Lower leg skin (tissue), 4 donors: Measurements from ENCODE around the gene EME2. TPM values are rescaled to one million over a fixed set of nuclear protein-coding genes. Genes with fewer than 3 reads are reported as not detected.
A peak's percentile ranks its signal among the peaks of the same experiment; 100 is the strongest.

Experiments used
- DNase-seq, 2 donors: peaks; one replicate each; pipeline ENCODE4 v3.0.0-alpha.2; 2019; ENCODE audit warnings: low spot score in 2 of 2
- H3K4me3 ChIP-seq: fragments of 200-600 bp; sonication (generic); 2 replicates; pipeline ENCODE4 v1.5.1; 2017; ENCODE audit warnings: mild to moderate bottlenecking, low read depth; ENCODE audit not compliant: poor library complexity, severe bottlenecking
- CTCF ChIP-seq, 3 donors: fragments of 450-650 bp; IDR thresholded peaks; one replicate each; pipeline ENCODE4 v1.5.1; 2016; ENCODE audit warnings: antibody characterized with exemption in 3 of 3, mild to moderate bottlenecking in 3 of 3, moderate library complexity in 2 of 3
- POLR2A ChIP-seq, 2 donors: fragments of 450-650 bp; IDR thresholded peaks; one replicate each; pipeline ENCODE4 v1.6.1; 2016 to 2017; ENCODE audit warnings: antibody characterized with exemption in 2 of 2, mild to moderate bottlenecking in 1 of 2, moderate library complexity in 1 of 2
- WGBS, 2 donors: methylation state at CpG; one replicate each; pipeline ENCODE4 v1.1.5; 2018; 5-methylcytosine and 5-hydroxymethylcytosine counted together
- intact Hi-C: fragments of 100-400 bp; cut with DNase I; formaldehyde crosslinking; loops from one replicate; pipeline ENCODE4 v1.15.0; 2023; ENCODE audit warnings: low total_unique reads
- total RNA-seq, 4 donors: library from RNA; depleted of rRNA; stranded (reverse); fragments of >200 nt; gene quantifications; one replicate each; pipeline ENCODE4 v1.1.0, GENCODE V29; 2016

EME2 gene
- total RNA-seq, 4 donors from 2014 or later: 7.6 to 22.3 (median 13.0) TPM

DNA sequence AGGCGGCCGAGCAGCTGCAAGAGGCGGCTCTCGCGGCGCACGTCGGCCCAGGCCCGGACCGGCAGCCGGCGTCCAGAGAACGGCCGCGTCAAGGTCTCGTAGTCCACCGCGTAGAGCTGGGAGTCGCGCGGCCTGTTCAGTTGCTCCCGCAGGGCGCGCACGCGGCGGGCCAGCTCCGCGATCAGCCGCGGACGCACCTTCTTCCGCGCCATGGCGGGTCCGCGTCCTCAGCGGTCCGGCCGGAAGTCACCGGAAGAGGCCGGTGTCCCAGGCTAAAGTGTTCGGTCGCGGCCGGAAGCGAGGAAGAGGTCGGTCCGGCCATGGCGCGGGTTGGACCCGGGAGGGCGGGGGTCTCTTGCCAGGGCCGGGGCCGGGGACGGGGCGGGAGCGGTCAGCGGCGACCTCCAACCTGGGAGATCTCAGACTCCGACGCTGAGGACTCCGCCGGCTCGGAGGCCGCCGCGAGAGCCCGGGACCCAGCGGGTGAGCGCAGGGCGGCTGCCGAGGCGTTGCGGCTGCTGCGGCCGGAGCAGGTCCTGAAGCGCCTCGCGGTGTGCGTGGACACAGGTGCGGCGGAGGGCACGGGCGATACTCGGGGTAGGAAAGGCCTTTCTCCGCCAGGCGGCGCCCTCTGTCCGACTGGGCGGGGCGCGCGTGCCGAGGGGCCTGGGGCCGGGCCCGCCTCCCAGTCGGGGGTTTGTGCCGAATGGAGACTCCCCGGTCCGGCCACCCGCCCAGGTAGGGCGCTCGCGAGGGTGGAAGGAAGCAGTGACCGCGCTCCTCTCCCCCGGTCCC is 495 bp downstream of the EME2 start, which contains the start of gene MRPS34:
TSS of gene MRPS34 (minus strand) at position 227 of the 795 bp plus-strand sequence. CDS start at position 212, 15 bp downstream.
- peak in 1 of 2 donors; percentile 96 for DNase-seq
- TF ChIP-seq CTCF (IDR thresholded peaks at IDR 0.05) (no peak), POLR2A (IDR thresholded peaks at IDR 0.05) (no peak)
- intact Hi-C loops: no loop called here
- peak within 1 kb of the TSS; percentile 69 for H3K4me3 ChIP-seq
- 1% methylated on average over 26 to 66 of the region's 108 CpGs for WGBS, 2 donors

DNA sequence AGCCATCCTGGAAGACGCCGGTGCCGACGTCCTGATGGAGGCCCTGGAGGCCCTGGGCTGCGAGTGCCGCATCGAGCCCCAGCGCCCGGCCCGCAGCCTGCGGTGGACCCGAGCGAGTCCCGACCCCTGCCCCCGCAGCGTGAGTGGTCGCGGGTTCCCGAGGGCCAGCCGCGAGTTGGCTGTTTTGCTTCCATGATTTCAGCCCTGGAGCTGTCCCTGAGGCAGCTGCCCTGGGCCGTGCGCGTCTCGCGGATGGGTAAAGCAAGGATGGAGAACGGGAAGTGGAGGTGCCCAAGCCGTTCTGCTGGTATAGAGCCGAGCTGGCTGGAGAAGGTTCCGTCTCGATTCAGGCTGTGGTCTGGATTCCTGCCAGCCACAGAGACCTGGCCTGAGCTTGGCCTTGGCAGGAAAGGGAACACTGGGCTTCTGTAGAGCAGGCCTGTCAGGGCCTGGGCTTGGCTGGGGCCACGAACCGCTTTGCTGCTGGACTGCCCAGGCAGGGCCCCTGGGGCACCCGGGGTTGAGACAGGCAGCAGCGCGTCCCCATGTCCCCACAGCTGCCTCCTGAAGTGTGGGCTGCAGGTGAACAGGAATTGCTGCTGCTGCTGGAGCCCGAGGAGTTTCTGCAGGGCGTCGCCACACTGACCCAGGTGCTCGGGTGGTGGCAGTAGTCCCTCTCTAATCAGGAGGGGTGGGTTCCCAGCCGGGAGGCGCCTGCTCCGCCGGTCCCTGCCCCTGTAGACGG is 1.3 kb downstream of the EME2 start:
- TF ChIP-seq POLR2A (IDR thresholded peaks at IDR 0.05) (no peak), CTCF (IDR thresholded peaks at IDR 0.05) (no peak)
- peak overlapping the region; percentile 69 for H3K4me3 ChIP-seq
- no peak for DNase-seq
- intact Hi-C loops: no loop called here
- WGBS, 2 donors: 3 to 15% methylated on average over 21 to 31 of the region's 45 CpGs

DNA sequence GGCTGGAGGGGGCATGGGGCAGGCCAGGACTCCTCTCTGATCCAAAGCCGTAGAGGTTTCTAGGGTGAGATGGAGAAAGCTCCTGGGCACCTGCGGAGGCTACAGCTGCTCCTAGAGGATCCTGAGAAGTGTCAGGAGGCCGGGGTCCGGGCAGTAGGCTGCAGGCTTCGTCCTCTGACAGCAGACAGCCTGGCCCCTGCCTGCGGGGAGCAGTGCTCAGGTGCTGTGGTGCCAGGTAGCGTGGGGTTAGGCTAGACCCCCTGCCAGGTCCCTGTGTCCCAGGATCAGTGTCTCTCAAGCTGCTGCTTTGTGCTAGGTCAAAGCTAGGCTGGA is 1.8 kb downstream of the EME2 start:
- TF ChIP-seq CTCF (IDR thresholded peaks at IDR 0.05) (no peak), POLR2A (IDR thresholded peaks at IDR 0.05) (no peak)
- no peak overlapping the region for H3K4me3 ChIP-seq
- intact Hi-C loops: no loop called here
- DNase-seq: no peak
- 82 to 85% methylated on average over 7 of the region's 7 CpGs for WGBS, 2 donors

DNA sequence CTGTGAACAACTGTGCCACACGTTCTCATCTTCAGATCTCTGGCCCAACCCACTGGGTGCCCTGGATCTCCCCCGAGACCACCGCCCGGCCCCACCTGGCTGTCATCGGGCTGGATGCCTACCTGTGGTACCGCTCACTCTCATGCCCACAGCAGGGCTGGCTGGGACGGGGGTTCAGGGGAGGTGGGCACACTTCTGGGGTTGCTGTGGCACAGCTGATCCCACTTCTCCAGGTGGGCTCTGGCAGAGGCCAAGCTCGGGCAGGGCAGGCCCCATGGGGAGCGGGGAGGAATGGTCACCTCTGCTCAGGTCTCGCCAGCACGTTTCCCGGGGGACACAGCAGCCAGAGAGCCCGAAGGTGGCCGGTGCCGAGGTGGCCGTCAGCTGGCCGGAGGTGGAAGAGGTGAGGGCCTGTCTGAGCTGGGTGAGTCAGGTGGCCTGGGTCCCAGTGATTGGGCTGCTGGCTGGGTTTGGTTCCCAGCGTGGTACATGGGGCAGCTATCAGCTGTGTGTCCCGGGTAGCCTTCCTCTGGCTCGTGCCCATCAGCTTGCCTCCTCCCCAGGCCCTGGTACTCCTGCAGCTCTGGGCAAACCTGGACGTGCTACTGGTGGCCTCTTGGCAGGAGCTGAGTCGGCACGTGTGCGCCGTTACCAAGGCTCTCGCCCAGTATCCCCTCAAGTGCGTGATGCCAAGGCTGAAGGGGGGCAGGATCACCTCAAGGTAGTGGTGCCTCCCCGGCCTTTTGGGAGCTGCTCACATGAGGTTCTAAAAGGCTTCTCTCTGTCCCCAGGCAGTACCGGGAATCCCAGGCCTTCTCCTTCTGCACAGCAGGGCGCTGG is 2.6 kb downstream of the EME2 start:
- H3K4me3 ChIP-seq: no peak overlapping the region
- intact Hi-C loops: no loop called here
- TF ChIP-seq CTCF (IDR thresholded peaks at IDR 0.05) (no peak), POLR2A (IDR thresholded peaks at IDR 0.05) (no peak)
- WGBS, 2 donors: 85% methylated on average over 22 to 30 of the region's 30 CpGs
- no peak for DNase-seq

DNA sequence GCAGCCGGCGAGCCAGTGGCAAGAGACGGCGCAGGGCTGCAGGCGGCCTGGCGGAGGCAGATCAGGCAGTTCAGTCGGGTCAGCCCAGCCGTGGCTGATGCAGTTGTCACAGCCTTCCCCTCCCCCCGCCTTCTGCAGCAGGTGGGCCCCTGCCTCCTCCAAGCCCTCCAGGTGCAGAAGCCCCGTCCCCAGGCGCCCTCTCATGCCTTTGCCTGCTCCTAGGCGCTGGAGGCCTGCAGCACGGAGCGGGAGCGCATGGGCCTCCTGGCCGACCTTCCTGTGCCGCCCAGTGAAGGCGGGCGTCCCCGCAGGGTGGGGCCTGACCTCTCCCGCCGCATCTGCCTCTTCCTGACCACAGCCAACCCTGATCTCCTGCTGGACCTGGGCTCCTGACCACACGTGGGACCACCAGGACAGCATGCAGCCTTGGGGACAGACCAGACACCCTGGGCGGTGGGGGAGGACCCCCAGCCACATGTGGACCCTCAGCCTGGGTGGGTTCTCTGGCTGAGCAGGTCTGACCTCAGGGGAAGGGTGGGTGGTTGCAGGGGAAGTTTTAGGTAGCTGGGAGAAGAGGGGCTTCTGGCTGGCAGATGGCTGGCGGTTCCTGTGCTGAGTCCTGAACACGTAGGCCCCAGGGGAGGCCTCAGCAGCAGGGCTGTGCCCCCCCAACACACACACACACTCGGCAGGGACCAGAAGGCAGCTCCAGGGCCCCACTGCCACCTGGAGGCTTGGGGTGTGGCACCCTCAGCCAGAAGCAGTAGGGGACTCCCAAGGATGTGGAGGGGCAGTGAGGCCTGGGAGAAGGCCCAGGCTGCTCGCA is 3.4 kb downstream of the EME2 start:
- no peak overlapping the region for H3K4me3 ChIP-seq
- TF ChIP-seq POLR2A (IDR thresholded peaks at IDR 0.05) (no peak), CTCF (IDR thresholded peaks at IDR 0.05) (no peak)
- WGBS, 2 donors: 80 to 81% methylated on average over 15 to 27 of the region's 28 CpGs
- intact Hi-C loops: no loop called here
- DNase-seq: no peak
